Liver (tissue), 3 donors: ENCODE measurements around the gene ACTL7B.

Experiments used
- ATF3 ChIP-seq: IDR thresholded peaks from 2 replicates; pipeline ENCODE4 v1.6.1; 2016; ENCODE audit warnings: antibody characterized with exemption
- CTCF ChIP-seq: fragments of 150-350 bp; IDR thresholded peaks from 2 replicates; pipeline ENCODE4 v1.5.1; 2017; ENCODE audit warnings: improper control_type of control experiment, low read depth, low read length; ENCODE audit not compliant: missing input control
- FOXA1 ChIP-seq: IDR thresholded peaks from 2 replicates; pipeline ENCODE4 v1.6.1; 2016; ENCODE audit warnings: antibody characterized with exemption
- JUND ChIP-seq, 2 donors: IDR thresholded peaks; 2 replicates each; pipeline ENCODE4 v1.6.1; 2016; ENCODE audit warnings: antibody characterized with exemption in 2 of 2
- MAX ChIP-seq: IDR thresholded peaks from 2 replicates; pipeline ENCODE4 v1.6.1; 2016; ENCODE audit warnings: antibody characterized with exemption
- RAD21 ChIP-seq, 2 donors: IDR thresholded peaks; 2 replicates each; pipeline ENCODE4 v1.6.1; 2016; ENCODE audit warnings: antibody characterized with exemption in 2 of 2, mild to moderate bottlenecking in 2 of 2
- REST ChIP-seq: IDR thresholded peaks from 2 replicates; pipeline ENCODE4 v1.6.1; 2016; ENCODE audit warnings: antibody characterized with exemption, mild to moderate bottlenecking
- TAF1 ChIP-seq: conservative IDR thresholded peaks from 2 replicates; pipeline ENCODE4 v1.6.1; 2016; ENCODE audit warnings: antibody characterized with exemption, mild to moderate bottlenecking
- YY1 ChIP-seq: IDR thresholded peaks from 2 replicates; pipeline ENCODE4 v1.6.1; 2016; ENCODE audit warnings: antibody characterized with exemption, mild to moderate bottlenecking
- ZBTB33 ChIP-seq: IDR thresholded peaks from 2 replicates; pipeline ENCODE4 v1.6.1; 2016; ENCODE audit warnings: antibody characterized with exemption
- donor health status: healthy.
- donor health status: healthy.

GRCh38 chr9:108838017-108838416 is 17.8 kb downstream of the ACTL7B start:
- TF ChIP-seq TAF1 (no peak), CTCF (no peak), JUND (IDR thresholded peaks at IDR 0.05) (no peak), REST (no peak), MAX (no peak), RAD21 (IDR thresholded peaks at IDR 0.05) (no peak), ATF3 (no peak), ZBTB33 (no peak), YY1 (no peak), FOXA1 (no peak)
